C1 segment of cervical spinal cord (tissue), 14 donors: ENCODE measurements around the gene FREM1.

Experiments used
- DNase-seq, 14 donors: peaks; one replicate each; lab custom pipeline; 2025; lab: John Stamatoyannopoulos, UW

The FREM1 gene

DNA sequence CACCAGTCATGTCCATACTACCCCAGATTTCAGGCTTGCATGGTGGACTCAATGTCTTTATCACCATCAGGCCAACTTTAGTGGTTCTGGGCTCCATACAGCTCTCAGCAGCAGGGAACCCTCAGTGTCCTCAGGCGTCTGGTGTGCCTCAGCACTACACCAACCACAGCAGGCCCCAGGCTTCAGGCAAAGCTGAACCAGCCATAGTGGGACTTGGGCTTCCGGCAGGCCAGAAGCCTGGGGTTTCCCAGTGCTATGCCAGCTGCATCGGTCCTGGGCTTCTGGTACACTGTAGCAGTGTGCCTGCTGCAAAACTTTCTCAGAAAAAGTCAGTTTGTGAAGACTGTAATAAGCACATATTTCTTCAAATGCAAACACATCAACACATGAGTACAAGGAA lies 205.9 kb downstream of the FREM1 start:
- DNase-seq = no peak

DNA sequence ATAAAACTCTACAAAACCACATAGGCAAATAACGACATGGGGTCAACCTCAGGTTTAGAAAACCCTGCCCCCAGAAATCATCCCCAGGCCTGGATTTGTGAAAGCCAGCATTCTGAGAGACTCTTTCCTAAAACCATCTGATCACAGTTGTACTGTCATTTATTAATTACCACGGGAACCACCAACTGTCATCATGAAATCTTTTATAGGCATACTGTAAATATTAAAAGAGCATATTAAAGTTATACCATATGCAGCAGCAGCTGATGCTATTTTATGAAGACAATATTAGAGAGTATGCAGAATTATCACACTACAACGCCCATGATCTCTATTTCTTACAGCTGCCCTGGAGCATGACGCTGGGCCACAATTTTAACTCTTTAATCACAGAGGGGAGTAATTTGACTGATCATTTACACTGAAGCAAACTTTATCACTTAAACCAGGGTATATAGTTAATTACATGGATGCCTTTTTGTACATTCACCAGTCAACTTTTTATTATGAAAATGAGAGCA lies 208.0 kb downstream of the FREM1 start:
- DNase-seq = no peak

DNA sequence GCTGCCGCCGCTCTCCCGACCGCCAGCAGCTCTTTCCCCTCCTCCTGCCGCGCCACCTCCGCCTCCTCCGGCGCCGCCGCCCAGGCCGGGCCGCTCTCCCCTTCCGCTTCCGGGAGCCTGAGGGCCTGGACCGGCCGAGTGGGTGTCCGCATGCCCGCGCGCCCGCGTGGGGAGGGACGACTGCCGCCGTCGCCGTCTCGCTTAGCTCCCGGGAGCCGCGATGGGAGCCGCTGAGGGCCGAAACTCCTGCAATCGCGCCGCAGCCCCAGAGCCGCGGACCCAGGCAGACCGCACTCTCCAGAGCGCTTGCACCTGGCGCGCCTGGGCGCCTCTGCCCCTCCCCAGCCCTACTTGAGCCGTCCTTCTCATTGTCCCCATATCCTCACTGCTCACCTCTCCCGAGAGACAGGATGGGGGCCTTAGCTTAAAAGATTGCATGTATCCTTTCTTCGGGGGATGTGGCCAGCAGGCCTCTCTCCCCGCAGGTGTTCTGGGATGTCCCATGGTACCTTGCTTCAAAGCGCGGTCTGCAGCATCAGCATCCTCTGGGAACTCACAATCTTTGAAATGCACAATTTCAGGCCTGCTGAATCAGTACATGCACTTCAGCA lies 216.9 kb downstream of the FREM1 start, which contains the start of gene ZDHHC21:
ZDHHC21 (minus strand) TSS at position 182 of the 611 bp plus-strand sequence. CDS start 19,092 bp downstream, outside the sequence.
- peak in 13 of 14 donors; percentile 20 to 80 (median 61) for DNase-seq

- peak in 7 of 14 donors; percentile 10 to 67 (median 35) for DNase-seq
Measured at GRCh38 chr9:14692470-14693250, 217.6 kb downstream of the FREM1 start.

DNA sequence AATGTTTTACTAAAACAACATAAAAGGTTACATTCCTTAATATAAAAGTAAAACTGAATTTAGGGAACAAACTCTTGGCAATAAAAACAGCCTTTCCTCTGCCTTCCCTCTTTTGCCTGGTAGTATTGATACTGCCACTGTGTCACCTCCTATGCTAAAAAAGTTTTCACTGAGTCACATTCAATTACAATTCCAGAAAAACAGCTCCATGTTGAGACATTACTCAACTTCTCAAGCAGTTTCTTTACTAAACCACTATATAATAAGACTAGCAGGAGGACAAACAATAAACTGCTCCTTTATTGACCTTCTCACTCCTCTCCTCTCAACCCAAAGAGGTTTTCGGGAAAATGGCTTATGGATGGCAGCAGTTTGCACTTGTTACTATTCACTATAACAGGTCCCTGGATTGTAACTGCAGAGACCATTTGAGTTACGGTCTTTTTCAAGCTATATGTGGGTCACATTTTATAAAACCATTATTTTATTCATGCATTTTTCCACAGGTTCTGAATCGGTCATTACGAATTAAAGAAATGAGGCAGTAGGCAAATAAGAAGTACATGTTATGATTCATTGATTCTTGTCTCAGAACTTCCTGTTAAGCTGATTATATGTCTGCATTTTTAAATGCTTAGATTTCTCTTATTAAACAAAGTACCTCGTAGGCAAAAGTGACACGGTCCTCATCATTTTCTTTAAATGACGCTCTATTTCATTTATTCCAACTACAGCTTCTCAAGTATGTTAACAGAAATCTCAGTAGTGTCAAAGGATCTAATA lies 219.1 kb downstream of the FREM1 start:
- DNase-seq = no peak

DNA sequence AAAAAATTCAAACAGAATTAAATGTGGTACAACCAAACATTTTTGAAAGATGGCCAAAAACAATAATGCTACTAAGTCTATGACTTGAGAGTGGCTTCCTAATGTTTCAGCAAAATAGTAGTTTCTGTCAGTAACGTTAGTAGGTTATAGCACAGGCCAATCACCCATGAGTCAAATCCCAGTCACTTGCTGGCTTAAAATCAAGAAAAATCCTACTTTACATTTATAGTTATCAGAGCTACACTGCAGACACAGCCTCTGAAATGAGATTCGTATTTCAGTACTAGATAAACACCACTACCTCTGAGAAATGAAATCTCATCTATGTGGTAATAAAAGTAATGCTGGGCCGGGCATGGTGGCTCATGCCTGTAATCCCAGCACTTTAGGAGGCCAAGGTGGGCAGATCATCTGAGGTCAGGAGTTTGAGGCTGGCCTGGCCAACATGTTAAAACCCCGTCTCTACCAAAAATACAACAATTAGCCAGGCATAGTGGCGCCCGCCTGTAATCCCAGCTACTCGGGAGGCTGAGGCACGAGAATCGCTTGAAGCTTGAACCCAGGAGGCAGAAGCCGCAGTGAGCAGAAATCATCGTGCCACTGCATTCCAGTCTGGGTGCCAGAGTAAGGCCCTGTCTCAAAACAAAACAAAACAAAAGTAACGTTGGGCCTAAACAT lies 223.0 kb downstream of the FREM1 start:
- no peak for DNase-seq

DNA sequence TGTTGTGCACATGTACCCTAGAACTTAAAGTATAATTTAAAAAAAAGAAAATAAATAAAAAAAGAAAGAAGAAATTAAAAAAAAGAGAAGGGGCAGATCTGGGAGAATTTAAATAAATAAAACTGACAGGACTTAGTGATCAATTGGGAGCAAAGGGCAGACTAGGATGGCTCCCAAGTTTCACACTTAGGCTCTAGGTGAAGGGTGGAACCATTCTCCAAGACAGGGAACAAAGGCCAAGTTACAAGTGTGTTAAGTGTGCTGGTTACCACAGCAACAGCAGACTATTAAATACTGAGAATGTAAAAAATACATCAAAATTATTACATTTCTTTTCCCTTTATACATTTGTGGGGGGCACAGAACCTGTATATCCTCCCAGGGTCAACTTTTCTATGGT lies 224.1 kb downstream of the FREM1 start:
- no peak for DNase-seq
